GM12875 (cell line): ENCODE data around the gene KHDC3L.

Source experiments
- H3K4me3 ChIP-seq: one replicate; pipeline ENCODE4 v1.5.1; 2011; ENCODE audit warnings: low read depth, low read length, control low read depth
- TF ChIP-seq, protein P1 (sequence below): IDR thresholded peaks from 2 replicates; pipeline ENCODE4 v1.5.1; 2011; ENCODE audit warnings: low read depth, mild to moderate bottlenecking, control low read depth, inconsistent platforms, low read length, moderate library complexity, borderline replicate concordance; ENCODE audit not compliant: insufficient read depth

KHDC3L gene

GRCh38 chr6:73353636-73354593, 8.5 kb upstream of the KHDC3L start, which contains the start of gene DPPA5:
Gene DPPA5 (minus strand): TSS chr6:73354276. CDS start chr6:73354225, 51 bp downstream.
- TF ChIP-seq, protein P1, sequence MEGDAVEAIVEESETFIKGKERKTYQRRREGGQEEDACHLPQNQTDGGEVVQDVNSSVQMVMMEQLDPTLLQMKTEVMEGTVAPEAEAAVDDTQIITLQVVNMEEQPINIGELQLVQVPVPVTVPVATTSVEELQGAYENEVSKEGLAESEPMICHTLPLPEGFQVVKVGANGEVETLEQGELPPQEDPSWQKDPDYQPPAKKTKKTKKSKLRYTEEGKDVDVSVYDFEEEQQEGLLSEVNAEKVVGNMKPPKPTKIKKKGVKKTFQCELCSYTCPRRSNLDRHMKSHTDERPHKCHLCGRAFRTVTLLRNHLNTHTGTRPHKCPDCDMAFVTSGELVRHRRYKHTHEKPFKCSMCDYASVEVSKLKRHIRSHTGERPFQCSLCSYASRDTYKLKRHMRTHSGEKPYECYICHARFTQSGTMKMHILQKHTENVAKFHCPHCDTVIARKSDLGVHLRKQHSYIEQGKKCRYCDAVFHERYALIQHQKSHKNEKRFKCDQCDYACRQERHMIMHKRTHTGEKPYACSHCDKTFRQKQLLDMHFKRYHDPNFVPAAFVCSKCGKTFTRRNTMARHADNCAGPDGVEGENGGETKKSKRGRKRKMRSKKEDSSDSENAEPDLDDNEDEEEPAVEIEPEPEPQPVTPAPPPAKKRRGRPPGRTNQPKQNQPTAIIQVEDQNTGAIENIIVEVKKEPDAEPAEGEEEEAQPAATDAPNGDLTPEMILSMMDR, result no peak
- no peak within 1 kb of the TSS for H3K4me3 ChIP-seq

GRCh38 chr6:73362869-73363536, 545 bp downstream of the KHDC3L start:
- TF ChIP-seq, protein P1, result no peak
- H3K4me3 ChIP-seq, result no peak overlapping the region

- H3K4me3 ChIP-seq, result no peak overlapping the region
- TF ChIP-seq, protein P1, result no peak
Observed at GRCh38 chr6:73363537-73363875, 1.0 kb downstream of the KHDC3L start.

DNA sequence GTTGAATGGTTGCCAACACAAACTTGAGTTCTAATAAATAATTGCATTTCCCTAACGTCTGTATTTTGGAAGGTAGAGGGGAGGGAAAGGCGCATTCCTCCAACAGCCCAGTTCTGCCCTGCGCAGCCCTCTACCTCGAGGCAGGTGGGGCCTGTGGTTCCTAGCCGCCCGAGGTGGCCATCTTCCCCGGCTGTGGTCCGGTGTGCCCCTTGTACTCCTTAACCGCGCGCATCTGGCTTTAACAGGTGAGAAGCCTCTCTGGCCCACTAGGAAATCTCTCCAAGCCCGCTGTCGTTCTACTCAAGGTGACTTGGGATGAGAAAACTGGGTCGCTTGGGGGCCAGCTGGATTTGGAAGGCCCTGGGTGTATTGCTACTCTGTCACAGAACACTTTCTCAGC, 1.7 kb downstream of the KHDC3L start:
- TF ChIP-seq, protein P1, result no peak
- no peak overlapping the region for H3K4me3 ChIP-seq

GRCh38 chr6:73364549-73364948, 2.1 kb downstream of the KHDC3L start:
- no peak overlapping the region for H3K4me3 ChIP-seq
- TF ChIP-seq, protein P1, result no peak

GRCh38 chr6:73367761-73368355, 5.4 kb downstream of the KHDC3L start:
- H3K4me3 ChIP-seq, result no peak overlapping the region
- TF ChIP-seq, protein P1, result no peak

- TF ChIP-seq, protein P1, result no peak
Observed at GRCh38 chr6:73368675-73369074, 6.2 kb downstream of the KHDC3L start.

More at GRCh38 chr6:73368675-73369074, 6.2 kb downstream of the KHDC3L start:
- no peak overlapping the region for H3K4me3 ChIP-seq
